HEK293T (cell line): Measurements from ENCODE around the gene HOXD13.

Experiments
- BHLHE40 ChIP-seq: fragments of 450-650 bp; IDR thresholded peaks from 2 replicates; pipeline ENCODE4 v1.6.1; 2016; ENCODE audit warnings: mild to moderate bottlenecking, moderate library complexity, borderline replicate concordance
- CTBP1 ChIP-seq: fragments of 450-650 bp; IDR thresholded peaks from 2 replicates; pipeline ENCODE4 v1.6.1; 2016; ENCODE audit warnings: borderline replicate concordance
- FOXA1 ChIP-seq: fragments of 450-650 bp; IDR thresholded peaks from 2 replicates; pipeline ENCODE4 v1.6.1; 2016; ENCODE audit warnings: mild to moderate bottlenecking
- SP1 ChIP-seq: fragments of 450-650 bp; IDR thresholded peaks from 2 replicates; pipeline ENCODE4 v1.6.1; 2017
- SUZ12 ChIP-seq: fragments of 450-650 bp; IDR thresholded peaks from 2 replicates; pipeline ENCODE4 v1.6.1; 2016; ENCODE audit warnings: mild to moderate bottlenecking
- TF ChIP-seq, protein P1 (sequence below): fragments of 450-650 bp; IDR thresholded peaks from 2 replicates; pipeline ENCODE4 v1.6.1; 2016

DNA sequence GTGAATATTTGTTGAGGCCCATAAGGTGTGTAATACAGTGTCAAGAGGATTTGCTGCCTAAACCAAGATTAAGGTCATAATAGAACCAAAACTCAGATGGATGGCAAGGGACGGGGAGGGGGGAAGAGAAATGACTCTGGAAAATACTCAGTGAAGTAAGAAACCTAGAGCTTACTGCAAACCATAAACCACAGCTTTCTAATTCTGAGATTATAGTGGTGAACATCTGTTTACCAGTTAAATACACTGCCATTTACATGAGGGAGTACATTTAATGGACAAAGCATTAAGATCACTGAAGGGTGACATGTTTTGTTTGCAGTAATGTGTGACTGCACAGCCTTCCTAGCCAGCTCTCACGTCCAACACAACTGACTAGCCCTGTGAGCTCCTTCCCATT is 28.6 kb upstream of the HOXD13 start:
- TF ChIP-seq CTBP1 (no peak), SP1 (no peak), SUZ12 (no peak), FOXA1 (no peak), BHLHE40 (no peak)
- TF ChIP-seq, protein P1, sequence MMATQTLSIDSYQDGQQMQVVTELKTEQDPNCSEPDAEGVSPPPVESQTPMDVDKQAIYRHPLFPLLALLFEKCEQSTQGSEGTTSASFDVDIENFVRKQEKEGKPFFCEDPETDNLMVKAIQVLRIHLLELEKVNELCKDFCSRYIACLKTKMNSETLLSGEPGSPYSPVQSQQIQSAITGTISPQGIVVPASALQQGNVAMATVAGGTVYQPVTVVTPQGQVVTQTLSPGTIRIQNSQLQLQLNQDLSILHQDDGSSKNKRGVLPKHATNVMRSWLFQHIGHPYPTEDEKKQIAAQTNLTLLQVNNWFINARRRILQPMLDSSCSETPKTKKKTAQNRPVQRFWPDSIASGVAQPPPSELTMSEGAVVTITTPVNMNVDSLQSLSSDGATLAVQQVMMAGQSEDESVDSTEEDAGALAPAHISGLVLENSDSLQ, result no peak
